Small intestine (tissue), 4 donors: ENCODE results near the gene SMAD1. TPM values are rescaled to one million over a fixed set of nuclear protein-coding genes. Genes with fewer than 3 reads are reported as not detected.

ENCODE experiments used
- polyA plus RNA-seq, 4 donors: library from polyadenylated mRNA; stranded (reverse) in 3 of 4; unstranded in 1 of 4; fragments of 200-250 nt in 3 of 4; fragments of 120-200 nt in 1 of 4; gene quantifications; one replicate each; pipeline versions ENCODE4 v1.2.1 to v1.2.3, GENCODE V29; 2013
- donor health status: healthy with polysubstance abuse.
- donor health status: Bipolar disorder and iron deficiency.
- donor health status: healthy.

The SMAD1 gene
- polyA plus RNA-seq, 4 donors, result 11.4 to 42.1 (median 15.2) TPM

Other genes with a start within 250 kb of the SMAD1 start
- 10 to 100 TPM; 11.9 to 18.3 (median 14.2) TPM for gene MMAA, start 137.5 kb downstream of the SMAD1 start, polyA plus RNA-seq
- gene C4orf51, start 198.3 kb downstream of the SMAD1 start, polyA plus RNA-seq, result not detected